GM18909 (cell line): ENCODE results near the gene CACNA2D1.
"Not testable (repeated sequence)": the region's sequence is repeated elsewhere in the genome, so short reads cannot be mapped to it uniquely, and the experiment has no call there.

Experiments
- ATAC-seq: cut with Tn5 transposase; IDR thresholded peaks from one replicate; pipeline ENCODE4 v1.9.1; 2021; ENCODE audit warnings: mild to moderate bottlenecking; ENCODE audit not compliant: unreplicated experiment, poor library complexity

The CACNA2D1 gene

DNA sequence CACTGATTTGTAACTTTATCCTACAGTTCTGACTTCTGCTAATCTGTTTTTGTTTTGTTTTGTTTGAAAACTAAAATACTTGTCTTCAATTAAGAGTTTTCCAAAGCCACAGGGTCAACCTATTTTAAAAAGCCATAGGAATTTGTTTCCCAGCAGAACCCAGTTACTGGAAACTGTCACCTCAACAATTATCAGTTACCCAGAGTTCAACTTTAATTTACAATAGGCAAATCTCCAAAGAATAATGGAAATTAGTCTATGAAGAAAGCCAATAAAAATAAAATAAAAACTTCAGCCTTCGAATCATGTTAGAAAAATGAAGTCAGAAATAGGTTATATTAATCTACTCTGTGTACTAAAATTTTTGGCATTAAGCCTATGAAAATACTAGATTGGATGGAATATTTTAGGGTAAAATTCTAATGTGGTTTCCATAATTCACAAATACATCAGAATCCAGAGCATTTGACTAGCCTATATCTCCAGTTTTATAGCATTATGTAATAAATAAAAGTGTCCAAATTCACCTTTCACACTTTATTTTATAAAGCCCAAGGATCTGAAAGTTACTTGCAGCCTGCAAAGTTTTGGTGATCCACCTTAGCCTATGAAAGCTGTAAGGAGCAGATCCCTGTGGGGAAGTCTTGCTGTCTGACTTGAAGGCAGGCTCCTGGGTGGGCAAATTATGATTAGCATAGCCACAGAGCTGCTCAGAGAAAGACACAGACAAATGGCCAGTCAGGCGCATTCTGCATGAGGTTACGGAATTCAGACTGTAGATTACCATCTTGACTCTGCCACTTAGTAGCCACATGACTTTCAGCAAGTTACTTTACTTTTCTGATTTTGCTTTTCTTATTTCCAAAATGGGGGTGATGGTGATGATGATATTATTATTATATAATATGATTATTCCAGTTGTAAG is 423.8 kb downstream of the CACNA2D1 start:
- ATAC-seq = no peak

DNA sequence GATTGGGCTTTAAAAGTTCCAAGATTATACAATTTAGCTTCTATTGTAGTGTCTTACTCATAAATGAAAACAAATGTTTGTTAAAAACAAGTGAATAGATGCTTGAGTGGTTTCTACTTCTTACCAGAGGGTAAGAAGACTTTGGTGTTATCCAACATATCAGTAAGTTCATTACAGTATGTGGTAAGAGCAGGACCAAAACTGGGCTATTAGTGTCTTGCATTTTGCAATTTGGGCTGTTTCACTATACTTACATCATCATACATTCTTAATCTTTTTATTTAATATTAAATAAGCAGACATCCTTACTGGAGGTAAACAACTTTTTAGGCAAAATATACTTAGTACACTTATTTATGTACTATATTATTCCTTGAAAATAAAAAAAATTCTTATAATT is 425.4 kb downstream of the CACNA2D1 start:
- ATAC-seq = no peak

DNA sequence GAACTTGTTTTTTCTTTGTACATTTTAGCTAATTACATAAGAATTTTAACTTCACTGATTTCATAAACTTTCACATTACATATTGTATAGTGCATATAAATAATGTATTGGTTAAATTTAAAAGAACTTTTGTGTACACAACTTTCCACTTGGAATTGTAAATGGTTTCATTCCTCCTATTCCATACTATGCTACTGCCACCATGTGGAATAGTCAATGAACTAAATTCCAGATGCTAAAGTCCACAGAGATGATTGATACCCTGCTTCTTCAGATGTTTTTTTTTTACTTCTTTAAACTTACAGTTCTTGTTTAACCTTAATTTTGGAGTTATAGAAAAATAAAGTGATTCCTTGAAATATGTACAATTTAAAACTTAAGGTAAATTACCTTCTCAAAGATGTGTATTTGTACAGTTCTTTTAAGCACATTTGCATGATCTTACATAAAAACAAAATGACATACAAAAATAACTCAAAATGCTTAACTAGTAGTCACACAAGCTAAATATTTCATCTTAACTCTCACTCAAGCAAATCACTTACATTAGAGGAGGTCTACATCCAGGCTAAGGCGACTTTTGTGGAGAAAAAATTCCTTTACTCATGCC is 426.1 kb downstream of the CACNA2D1 start:
- no peak for ATAC-seq

DNA sequence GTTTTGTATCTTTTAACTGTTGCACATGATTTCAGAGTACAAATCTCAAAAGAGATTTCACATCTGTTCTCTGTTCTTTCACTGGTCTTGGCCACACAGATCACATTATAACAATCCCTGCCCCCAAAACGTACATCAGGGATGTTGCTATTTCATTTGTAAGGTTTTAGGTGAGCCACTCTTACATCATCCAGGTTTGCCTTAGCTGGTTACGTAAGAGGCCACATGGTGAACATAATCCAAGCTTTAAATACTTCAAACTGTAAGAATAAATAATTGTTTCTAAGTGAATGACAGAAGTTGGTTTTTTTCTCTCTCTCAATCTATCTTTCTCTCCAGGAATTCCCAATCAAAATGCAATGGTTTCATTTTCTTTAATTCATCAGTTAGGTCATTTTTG is 427.8 kb downstream of the CACNA2D1 start:
- ATAC-seq = no peak

DNA sequence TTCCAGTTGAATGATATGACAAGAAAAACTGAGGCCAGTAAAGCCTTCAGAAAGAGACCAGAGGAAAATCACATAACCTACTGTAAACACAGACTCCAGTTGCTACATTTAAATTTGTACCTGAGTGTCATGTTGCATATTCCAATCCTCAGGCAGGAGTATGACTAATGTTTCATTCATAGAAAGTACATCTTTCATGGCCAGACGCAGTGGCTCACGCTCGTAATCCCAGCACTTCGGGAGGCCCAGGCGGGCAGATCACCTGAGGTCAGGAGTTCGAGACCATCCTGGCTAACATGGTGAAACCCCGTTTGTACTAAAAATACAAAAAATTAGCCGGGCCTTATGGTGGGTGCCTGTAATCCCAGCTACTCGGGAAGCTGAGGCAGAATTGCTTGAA is 429.0 kb downstream of the CACNA2D1 start:
- ATAC-seq = not testable (repeated sequence)

DNA sequence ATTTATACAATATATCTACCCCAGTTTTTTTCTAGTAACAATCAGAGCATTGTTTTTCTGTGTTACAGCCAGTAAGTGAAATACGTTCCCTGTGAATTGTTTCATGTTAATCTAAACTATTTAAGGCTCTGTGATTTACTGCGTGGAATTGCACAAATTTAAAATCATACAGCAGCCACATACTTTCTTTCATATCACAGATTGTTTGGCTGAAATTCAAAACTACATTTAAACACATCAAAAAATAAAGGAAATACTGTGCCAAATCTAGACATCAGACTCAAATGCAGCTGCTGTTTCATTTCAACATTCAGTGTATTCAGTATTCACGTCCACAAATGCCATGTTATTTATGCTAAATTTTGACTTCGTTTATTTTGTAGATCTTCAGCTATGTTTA is 431.1 kb downstream of the CACNA2D1 start:
- no peak for ATAC-seq

DNA sequence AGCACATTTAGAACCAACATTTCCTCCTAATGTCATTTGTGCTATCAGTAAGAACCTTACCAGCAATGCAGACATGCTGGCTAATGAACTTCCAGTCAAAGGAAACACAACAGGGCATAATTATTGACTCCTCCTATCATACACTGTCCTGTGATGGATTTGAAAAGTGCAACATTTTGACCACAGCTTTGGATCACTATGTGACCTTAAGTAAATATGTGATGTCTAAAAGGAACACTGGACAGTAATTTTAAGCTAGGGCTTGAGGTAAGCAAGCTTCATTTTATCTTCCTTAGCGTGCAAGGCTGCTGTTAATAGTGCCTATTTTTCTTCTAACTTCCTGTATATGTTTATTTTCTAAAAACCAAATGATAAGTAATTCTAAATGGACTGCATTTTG is 433.2 kb downstream of the CACNA2D1 start:
- no peak for ATAC-seq

DNA sequence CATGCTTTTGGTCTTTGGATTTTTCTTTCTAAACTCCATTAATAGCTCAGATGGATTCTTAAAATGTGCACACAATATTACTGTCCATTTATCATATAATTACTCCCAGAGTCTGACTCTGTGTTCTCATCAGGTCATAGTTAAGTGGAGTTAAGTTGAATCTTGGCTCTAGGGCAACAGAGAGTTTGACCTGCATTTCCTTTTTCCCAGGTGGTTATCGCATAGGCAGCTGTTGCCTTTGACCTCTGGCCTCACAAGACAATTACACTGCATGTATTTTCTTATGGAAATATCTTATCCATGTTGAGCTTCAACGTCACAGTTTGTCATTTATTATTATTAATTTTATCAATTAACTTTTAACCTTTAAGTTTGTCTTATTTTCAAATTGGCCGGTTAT is 436.3 kb downstream of the CACNA2D1 start:
- no peak for ATAC-seq

DNA sequence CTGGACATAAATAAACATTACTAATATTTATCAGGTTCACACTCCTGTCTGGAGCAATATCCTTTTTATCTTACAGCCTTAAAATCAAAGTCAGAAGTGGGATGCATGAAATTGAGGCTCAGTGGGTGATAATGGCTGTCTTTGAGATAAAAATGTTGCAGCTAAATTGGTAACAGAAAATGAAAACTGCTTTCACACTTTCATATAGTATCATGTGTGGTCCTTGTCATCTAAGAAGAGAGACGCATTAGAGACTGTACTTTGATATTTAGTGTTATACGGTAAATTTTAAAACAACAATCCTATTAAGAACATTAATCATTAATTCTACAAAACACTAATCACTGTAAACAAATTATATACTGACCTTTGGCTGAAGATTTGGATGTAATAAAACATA is 438.5 kb downstream of the CACNA2D1 start:
- ATAC-seq = no peak

DNA sequence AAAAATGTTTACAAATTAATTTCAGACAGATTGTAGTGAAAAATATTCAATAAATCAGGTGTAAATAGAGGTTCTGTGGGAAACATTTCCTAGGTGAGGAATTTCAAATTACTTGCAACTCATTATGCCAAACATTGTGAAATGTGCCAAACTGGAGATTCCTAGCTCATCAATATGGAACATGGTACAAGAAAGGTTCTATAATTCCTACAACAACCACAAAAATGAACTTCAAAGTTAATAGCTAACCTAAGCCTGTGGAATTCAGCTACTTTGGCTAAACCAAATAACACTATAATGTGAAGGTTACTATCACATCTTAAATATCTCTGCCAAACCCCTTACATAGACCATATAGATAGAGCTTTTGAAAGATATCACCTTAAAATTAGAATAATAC is 450.4 kb downstream of the CACNA2D1 start:
- ATAC-seq = no peak

DNA sequence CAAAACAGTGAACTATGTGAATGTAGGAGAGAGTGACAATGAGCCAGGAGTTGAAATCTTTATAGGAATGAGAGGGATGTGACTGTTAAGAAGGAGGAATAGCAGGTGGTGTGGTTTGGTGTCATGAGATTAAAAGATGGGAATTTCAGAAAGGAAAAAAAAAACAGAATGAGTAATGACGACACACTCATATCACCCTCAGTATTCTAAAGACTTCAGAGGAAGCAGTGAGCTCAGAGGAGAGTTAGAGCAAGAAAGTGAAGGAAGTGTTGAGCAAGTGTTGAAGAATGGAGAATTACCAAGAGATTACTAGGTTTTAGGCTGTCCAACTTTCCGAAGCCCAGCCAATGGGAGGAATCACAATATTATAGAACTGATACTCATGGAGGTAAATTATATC is 453.2 kb downstream of the CACNA2D1 start:
- no peak for ATAC-seq

DNA sequence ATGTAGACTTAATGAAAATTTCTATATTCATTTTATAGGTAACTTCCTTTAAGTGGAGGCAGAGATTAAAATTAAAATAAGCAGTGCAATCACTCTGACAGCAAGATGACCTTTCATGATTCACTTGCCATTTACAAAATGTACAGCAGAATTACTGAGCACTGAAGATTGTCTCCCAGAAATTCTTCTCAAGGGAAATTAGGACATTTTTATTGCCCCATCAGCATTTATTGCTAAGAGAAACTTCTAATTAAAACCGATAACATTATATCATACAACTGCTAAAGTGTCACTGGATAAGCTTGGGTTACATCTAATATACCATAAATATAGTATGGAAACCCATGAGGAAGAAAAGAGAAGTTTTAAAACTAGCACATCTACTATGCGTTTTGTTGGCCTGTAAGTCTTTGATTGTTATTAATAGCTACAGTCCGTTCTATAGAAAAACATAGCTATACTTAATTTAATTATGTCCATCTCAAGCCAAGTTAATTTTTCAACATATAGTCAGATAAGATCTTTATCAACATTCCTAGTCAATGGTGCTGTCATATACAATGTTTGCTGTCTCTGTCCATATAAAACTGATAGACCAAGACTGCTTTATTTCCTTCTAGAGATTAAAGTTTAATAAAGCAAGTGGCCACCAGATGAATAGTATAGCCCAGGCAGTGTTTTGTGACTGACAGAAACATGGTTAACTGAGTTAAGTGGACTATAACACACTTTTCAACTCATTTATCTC is 456.7 kb downstream of the CACNA2D1 start:
- no peak for ATAC-seq

DNA sequence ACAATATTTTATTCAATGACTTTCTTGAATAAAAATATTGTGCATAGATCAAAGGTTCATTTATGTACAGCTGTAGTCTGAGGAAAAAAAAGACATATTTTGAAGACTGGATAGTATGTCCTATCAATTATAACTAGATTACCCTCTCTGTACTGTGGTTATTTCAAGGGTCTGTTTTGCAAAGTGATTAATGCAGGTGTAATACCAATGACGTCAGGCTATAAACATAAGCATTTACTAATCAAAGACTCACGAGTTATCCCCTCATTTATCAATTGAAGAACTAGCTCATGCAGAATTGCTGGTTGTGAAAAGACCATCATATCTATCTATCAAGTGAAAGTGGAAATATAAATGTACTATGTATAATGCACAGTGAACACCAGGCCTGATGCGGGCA is 460.2 kb downstream of the CACNA2D1 start:
- ATAC-seq = no peak

DNA sequence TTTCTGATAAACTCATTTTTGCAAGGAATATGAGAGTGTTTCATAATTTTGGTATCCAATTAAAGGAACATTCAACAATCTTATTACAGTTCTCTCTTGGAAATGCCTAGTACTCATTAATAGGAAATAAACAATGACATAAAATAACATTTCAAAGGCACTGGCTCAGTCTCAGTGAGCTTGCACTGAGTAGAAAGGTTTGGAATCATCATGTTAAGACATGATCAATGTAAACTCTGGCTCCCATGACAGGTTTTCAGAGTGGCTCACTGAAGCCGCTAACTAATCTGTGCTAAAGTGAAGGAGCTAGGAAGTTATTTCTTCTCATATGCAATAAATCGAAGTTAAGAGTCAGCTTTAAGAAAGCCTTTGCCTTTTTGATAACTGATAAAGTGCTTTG is 470.5 kb downstream of the CACNA2D1 start:
- ATAC-seq = no peak

DNA sequence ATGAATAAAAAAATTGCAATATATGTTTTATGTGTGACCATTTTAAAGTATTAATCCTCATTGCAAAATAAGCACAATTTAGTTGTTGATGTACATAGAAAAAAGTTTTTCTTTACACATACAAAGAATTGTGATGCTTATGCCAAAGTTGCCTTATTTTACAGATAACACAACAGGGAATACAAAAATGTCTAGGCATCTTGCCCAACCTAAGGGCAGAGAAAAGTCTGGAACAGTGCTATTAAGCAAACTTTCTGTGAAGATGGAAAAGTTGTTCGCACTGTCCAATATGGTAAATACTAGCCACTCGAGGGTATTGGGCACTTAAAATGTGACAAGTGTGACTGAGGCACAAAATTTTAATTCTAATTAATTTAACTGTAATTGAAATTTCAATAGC is 483.6 kb downstream of the CACNA2D1 start:
- ATAC-seq = no peak

DNA sequence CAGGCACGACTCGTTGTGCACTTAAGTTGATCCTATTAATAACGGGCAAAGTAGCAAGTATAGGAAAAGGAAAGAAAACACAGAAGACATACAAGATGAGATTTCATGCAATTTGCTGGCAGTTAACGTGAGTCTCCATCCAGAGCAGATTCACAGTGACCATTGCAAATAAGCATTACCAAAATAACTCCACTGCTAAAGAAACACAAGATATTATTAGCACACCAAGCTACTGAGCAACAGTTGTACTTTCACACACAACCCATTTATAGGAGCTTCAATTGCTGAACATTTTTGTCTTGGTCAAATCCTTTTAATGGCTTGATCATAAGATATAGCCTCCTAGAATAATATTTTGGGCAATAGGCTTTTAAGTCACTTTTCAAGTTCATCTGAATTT is 486.1 kb downstream of the CACNA2D1 start:
- no peak for ATAC-seq

DNA sequence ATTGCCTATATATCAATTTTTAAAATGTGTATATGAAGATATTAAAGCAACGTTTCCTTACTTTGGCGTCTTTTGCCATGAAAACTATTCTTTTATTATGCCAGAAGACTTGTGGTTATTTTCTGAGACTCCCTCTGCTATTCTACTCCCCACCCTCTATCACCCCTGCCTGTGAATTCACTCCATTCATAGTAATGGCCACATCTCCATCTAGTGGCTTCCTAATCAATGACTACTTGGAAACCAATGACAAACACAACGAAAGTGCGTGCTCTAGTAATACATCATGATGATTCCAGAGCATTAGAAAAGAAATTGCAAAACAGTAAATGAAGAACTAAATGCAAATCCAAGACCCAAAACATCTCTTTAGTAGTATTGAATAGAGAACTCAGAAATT is 487.1 kb downstream of the CACNA2D1 start:
- ATAC-seq = peak; percentile 95

DNA sequence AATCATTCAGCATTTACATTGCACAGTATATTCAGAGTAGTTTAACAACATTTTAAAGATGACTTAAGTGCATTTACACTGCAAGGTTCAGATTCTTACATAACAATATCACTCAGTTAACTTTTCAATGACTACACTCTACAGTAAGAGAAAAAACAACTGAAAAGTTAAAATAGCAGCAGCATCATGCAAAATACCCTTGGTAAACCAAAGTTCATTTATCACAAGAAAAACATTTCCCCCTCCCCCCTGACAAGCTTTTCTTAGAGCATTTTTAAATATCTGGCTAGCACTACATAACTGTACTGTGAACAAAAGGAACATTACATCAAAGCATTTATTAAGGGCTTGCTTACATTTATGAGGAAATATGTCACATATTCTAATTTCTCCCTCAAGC is 494.3 kb downstream of the CACNA2D1 start:
- no peak for ATAC-seq

DNA sequence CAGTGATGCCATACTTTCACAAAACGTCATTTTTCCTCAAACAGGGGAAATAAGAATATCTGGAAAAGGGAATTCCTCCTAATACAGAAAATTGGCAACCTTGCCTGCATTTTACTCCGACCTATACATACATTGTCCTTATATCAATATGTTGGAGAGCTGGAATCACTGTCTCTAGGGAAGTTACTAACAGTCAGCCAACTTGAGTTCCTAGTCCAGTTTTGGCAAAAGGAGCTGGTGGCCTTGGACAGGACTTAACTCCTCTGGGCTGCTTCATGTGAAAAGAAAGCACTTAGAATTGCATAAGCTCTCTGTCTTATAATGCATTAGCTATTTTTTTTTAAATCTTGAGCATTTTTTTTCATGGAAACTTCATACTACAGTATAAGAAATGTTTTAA is 499.5 kb downstream of the CACNA2D1 start:
- ATAC-seq = no peak

DNA sequence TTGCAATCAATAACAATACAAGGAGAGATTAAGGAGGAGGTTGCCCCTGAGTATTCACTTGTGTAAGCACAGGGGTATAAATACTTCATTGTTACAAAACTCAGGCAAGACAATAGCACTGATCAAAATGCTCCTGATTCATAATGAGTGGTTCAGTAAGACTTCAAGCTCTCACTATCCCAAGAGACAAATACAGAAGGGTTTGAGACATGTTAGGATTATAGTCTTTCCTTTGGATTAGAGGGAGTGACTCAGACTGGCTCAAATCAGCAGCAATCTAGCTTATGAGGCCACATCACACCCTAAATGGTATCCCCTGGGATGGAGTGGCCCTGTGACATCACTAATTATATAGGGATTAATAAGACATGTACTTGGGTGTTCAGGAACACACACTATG is 506.5 kb downstream of the CACNA2D1 start:
- no peak for ATAC-seq

DNA sequence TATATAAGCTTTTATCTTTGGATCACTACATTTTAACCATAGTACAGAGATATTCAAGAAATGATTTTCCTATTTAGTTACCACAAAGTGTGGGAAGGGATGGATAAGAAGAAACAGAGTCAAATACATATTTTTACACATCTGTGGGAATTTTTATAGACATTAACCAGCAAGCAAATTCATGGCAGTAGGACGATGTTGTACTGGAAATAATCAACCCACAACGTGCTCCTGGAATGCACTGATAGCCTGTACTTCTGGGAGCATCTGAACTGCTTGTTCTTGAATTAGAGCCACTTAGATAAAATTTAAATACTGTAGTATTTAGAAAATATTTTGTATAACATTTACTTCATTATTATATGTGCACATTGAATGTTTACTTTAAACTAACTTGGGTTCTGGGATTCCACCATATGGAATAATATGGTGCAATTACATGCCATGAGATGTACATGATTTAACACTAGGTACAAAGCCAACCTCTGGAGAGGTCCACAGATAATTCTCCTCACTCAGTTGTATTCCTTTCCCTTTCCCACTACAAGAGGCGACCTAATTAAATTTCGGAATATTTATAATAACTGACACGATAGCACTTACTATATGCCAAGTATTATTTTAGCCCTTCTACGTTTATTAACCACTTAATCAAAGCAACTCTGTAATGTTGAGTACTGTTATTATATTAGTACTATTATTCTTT is 508.8 kb downstream of the CACNA2D1 start:
- no peak for ATAC-seq
